Measurements from ENCODE around the gene EVC2. TPM values are rescaled to one million over a fixed set of nuclear protein-coding genes. Genes with fewer than 3 reads are reported as not detected.

EVC2 gene
- total RNA-seq, 2 donors from 2014 or later: 9.7 to 11.7 TPM

GRCh38 chr4:5528031-5528436 lies 180.3 kb downstream of the EVC2 start:
- Histone ChIP-seq H3K36me3 (ENCODE audit: control insufficient read depth, insufficient read depth, low read length) (no peaks in the 10 kb centered on the region), H3K9ac (ENCODE audit: extremely low read depth, low read length, poor library complexity, severe bottlenecking) (no peak overlapping the region), H3K27me3 (ENCODE audit: control insufficient read depth, insufficient read depth, low read length, poor library complexity, severe bottlenecking) (no peaks in the 10 kb centered on the region), H3K4me1 (ENCODE audit: control insufficient read depth, insufficient read depth, low read length) (no peaks in the 10 kb centered on the region), H3K4me3 (ENCODE audit: low read length) (no peak overlapping the region), H3K27ac (ENCODE audit: low read depth, low read length) (no peak overlapping the region), H3K9me3 (ENCODE audit: control insufficient read depth, low read length) (no peaks in the 10 kb centered on the region)
- no peak for TF ChIP-seq CTCF (conservative IDR thresholded peaks at IDR 0.05)
- Mint-ChIP-seq H3K27me3 (ENCODE audit: insufficient read depth) (no peaks in the 10 kb centered on the region), H3K4me1 (no peaks in the 10 kb centered on the region), H3K27ac (no peak overlapping the region), H3K9me3 (peaks cover 13% of the 10 kb centered on the region), H3K36me3 (ENCODE audit: low read depth) (peaks cover 30% of the 10 kb centered on the region), H3K4me3 (no peak overlapping the region)
- 91 to 95% methylated on average over 4 of the region's 4 CpGs for WGBS, 2 experiments (ENCODE audit: insufficient coverage in 1 of 2, insufficient read length in 1 of 2)
- no peak for DNase-seq

- no peaks in the 10 kb centered on the region for H3K27me3 Mint-ChIP-seq (ENCODE audit: insufficient read depth)
- H3K4me1 Mint-ChIP-seq: no peaks in the 10 kb centered on the region
- H3K4me3 Mint-ChIP-seq: no peak overlapping the region
- Histone ChIP-seq H3K36me3 (ENCODE audit: control insufficient read depth, insufficient read depth, low read length) (no peaks in the 10 kb centered on the region), H3K9ac (ENCODE audit: extremely low read depth, low read length, poor library complexity, severe bottlenecking) (no peak overlapping the region), H3K27me3 (ENCODE audit: control insufficient read depth, insufficient read depth, low read length, poor library complexity, severe bottlenecking) (no peaks in the 10 kb centered on the region), H3K9me3 (ENCODE audit: control insufficient read depth, low read length) (no peaks in the 10 kb centered on the region), H3K4me3 (ENCODE audit: low read length) (no peak overlapping the region), H3K27ac (ENCODE audit: low read depth, low read length) (peak overlapping the region; percentile 68), H3K4me1 (ENCODE audit: control insufficient read depth, insufficient read depth, low read length) (no peaks in the 10 kb centered on the region)
- H3K36me3 Mint-ChIP-seq (ENCODE audit: low read depth): peaks cover 23% of the 10 kb centered on the region
- H3K27ac Mint-ChIP-seq: no peak overlapping the region
- peaks cover 10% of the 10 kb centered on the region for H3K9me3 Mint-ChIP-seq
- no peak for TF ChIP-seq CTCF (conservative IDR thresholded peaks at IDR 0.05)
- WGBS, 2 experiments (ENCODE audit: insufficient coverage in 1 of 2, insufficient read length in 1 of 2): 70% methylated on average over 3 of the region's 3 CpGs; no CpG with 5 or more reads in 1 of the 2 experiments
- no peak for DNase-seq
Measured at GRCh38 chr4:5527211-5527610, 181.1 kb downstream of the EVC2 start.

GRCh38 chr4:5526080-5526846 lies 182.1 kb downstream of the EVC2 start:
- Mint-ChIP-seq H3K9me3 (peaks cover 6% of the 10 kb centered on the region), H3K36me3 (ENCODE audit: low read depth) (peaks cover 14% of the 10 kb centered on the region), H3K27me3 (ENCODE audit: insufficient read depth) (no peaks in the 10 kb centered on the region), H3K27ac (no peak overlapping the region), H3K4me3 (no peak overlapping the region), H3K4me1 (no peaks in the 10 kb centered on the region)
- no peak overlapping the region for H3K9ac ChIP-seq (ENCODE audit: extremely low read depth, low read length, poor library complexity, severe bottlenecking)
- WGBS, 2 experiments (ENCODE audit: insufficient coverage in 1 of 2, insufficient read length in 1 of 2): 50 to 85% methylated on average over 1 to 2 of the region's 3 CpGs
- no peak for TF ChIP-seq CTCF (conservative IDR thresholded peaks at IDR 0.05)
- H3K4me3 ChIP-seq (ENCODE audit: low read length): no peak overlapping the region
- no peak for DNase-seq
- H3K9me3 ChIP-seq (ENCODE audit: control insufficient read depth, low read length): no peaks in the 10 kb centered on the region
- H3K36me3 ChIP-seq (ENCODE audit: control insufficient read depth, insufficient read depth, low read length): no peaks in the 10 kb centered on the region
- H3K27ac ChIP-seq (ENCODE audit: low read depth, low read length): no peak overlapping the region
- H3K4me1 ChIP-seq (ENCODE audit: control insufficient read depth, insufficient read depth, low read length): no peaks in the 10 kb centered on the region
- H3K27me3 ChIP-seq (ENCODE audit: control insufficient read depth, insufficient read depth, low read length, poor library complexity, severe bottlenecking): no peaks in the 10 kb centered on the region
